ENCODE data around the gene PARP12.

- TF ChIP-seq CTCF (IDR thresholded peaks at IDR 0.05), result no peak
- TF ChIP-seq POLR2A (IDR thresholded peaks at IDR 0.05), result no peak
Measured at GRCh38 chr7:140004672-140005071, 58.1 kb downstream of the PARP12 start.
